Osteocyte (in vitro differentiated cells): ENCODE data around the gene RAX. TPM values are rescaled to one million over a fixed set of nuclear protein-coding genes. Genes with fewer than 3 reads are reported as not detected.

Experiments
- DNase-seq: peaks from one replicate; pipeline ENCODE4 v3.0.0; 2021; ENCODE audit warnings: mixed read lengths; ENCODE audit not compliant: unreplicated experiment; ENCODE audit errors: extremely low spot score
- H3K27ac Mint-ChIP-seq: one replicate; pipeline ENCODE4 v1.8.0; 2021; ENCODE audit warnings: mild to moderate bottlenecking, mixed read lengths; ENCODE audit not compliant: unreplicated experiment
- H3K27me3 Mint-ChIP-seq: one replicate; pipeline ENCODE4 v1.8.0; 2021; ENCODE audit warnings: mixed read lengths; ENCODE audit not compliant: unreplicated experiment
- H3K36me3 Mint-ChIP-seq: one replicate; pipeline ENCODE4 v1.8.0; 2021; ENCODE audit warnings: mixed read lengths; ENCODE audit not compliant: unreplicated experiment
- H3K4me1 Mint-ChIP-seq: one replicate; pipeline ENCODE4 v1.8.0; 2021; ENCODE audit warnings: mixed read lengths; ENCODE audit not compliant: unreplicated experiment
- H3K4me3 Mint-ChIP-seq: one replicate; pipeline ENCODE4 v1.8.0; 2021; ENCODE audit warnings: mild to moderate bottlenecking, moderate library complexity, mixed read lengths; ENCODE audit not compliant: unreplicated experiment
- H3K9me3 Mint-ChIP-seq: one replicate; pipeline ENCODE4 v1.8.0; 2021; ENCODE audit warnings: mixed read lengths; ENCODE audit not compliant: unreplicated experiment
- total RNA-seq: library from RNA; stranded (reverse); gene quantifications from 2 replicates; pipeline ENCODE4 v1.2.1, GENCODE V29; 2021
- TF ChIP-seq, protein P1 (sequence below): fragments of 200-600 bp; sonication (generic); IDR thresholded peaks from 2 replicates; pipeline ENCODE4 v1.5.0; 2021; ENCODE audit warnings: antibody characterized with exemption, mild to moderate bottlenecking, moderate library complexity

The RAX gene
- total RNA-seq, 1 donor from 2014 or later, result not detected

DNA sequence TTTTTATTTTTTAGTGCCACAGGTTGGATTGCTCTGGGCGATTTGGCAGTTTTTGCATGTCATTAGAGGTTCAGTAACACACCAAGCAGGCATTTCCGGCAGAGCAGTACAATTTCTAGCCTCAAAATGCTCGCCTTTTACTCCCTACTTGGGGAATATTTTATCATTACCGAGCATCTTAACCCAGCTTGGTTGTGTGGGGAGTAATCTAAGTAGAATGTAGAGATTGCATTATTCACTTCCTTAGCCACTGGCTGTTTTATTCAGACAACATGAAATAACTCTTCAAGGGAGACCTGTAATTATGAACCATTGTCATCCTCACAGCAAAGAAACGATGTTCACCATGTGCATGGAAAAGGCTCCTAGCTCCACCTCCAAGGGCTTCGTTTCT lies 40.2 kb downstream of the RAX start:
- no peaks in the 10 kb centered on the region for H3K9me3 Mint-ChIP-seq
- H3K4me1 Mint-ChIP-seq, result no peaks in the 10 kb centered on the region
- DNase-seq, result no peak
- H3K4me3 Mint-ChIP-seq, result no peak overlapping the region
- peaks cover 68% of the 10 kb centered on the region for H3K27me3 Mint-ChIP-seq
- H3K27ac Mint-ChIP-seq, result no peak overlapping the region
- H3K36me3 Mint-ChIP-seq, result peaks cover 2% of the 10 kb centered on the region
- TF ChIP-seq, protein P1, sequence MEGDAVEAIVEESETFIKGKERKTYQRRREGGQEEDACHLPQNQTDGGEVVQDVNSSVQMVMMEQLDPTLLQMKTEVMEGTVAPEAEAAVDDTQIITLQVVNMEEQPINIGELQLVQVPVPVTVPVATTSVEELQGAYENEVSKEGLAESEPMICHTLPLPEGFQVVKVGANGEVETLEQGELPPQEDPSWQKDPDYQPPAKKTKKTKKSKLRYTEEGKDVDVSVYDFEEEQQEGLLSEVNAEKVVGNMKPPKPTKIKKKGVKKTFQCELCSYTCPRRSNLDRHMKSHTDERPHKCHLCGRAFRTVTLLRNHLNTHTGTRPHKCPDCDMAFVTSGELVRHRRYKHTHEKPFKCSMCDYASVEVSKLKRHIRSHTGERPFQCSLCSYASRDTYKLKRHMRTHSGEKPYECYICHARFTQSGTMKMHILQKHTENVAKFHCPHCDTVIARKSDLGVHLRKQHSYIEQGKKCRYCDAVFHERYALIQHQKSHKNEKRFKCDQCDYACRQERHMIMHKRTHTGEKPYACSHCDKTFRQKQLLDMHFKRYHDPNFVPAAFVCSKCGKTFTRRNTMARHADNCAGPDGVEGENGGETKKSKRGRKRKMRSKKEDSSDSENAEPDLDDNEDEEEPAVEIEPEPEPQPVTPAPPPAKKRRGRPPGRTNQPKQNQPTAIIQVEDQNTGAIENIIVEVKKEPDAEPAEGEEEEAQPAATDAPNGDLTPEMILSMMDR, result no peak

DNA sequence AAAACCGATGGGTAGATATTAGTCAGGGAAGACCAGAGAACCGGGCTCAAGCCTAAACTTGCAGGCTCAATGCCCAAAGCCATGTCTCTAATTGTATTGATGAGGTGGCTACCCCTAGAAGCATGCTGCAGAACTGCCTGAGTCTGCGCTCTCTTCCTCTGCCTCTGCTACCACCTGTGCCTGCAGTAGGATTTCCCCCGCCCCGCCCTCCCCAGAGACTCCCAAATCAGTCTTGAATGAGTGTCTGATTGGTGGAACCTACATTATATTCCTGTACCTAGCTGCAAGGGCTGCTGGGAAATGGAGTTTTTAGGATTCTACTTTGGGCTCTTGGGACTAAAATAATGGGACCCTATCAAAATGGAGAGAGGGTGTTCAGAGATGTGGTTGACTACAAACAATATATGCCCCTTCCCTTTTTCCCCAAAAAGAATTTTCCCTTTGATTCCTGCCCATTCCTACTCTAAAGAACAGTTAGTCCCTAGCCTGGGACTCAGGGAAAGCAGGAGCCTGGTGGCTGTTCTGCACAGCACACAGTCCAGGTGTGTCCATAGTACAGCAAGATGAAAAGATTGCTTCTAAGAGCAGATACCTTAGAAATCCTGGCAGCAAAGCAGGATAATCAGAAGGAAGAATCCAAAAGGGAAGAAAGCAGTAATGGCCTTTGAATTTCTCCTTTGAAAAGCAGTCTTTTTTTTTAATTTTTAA lies 40.8 kb downstream of the RAX start:
- no peaks in the 10 kb centered on the region for H3K9me3 Mint-ChIP-seq
- no peak overlapping the region for H3K4me3 Mint-ChIP-seq
- peaks cover 2% of the 10 kb centered on the region for H3K36me3 Mint-ChIP-seq
- no peak for DNase-seq
- H3K27me3 Mint-ChIP-seq, result peaks cover 68% of the 10 kb centered on the region
- H3K27ac Mint-ChIP-seq, result no peak overlapping the region
- H3K4me1 Mint-ChIP-seq, result no peaks in the 10 kb centered on the region
- TF ChIP-seq, protein P1, result no peak

DNA sequence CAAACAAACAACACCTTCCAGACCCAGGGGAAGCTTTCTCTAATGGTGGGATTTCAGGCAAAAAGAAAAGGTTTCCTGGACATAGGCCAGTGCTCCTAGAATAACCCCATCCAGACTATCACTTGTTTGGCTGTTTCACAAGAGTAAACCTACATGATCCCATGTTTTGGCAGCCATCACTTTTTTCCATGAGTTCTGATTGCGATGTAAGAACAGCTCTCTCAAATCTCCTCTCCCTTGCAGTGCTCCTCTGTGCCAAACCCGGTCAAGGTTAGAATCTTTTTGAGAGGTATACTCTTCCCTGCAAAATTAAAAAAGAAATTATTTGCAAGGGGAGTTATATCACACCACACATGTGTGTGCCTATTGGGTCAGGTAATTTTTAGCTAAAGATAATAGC lies 41.4 kb downstream of the RAX start:
- DNase-seq, result no peak
- Mint-ChIP-seq H3K4me1 (no peaks in the 10 kb centered on the region), H3K9me3 (no peaks in the 10 kb centered on the region), H3K27me3 (peaks cover 70% of the 10 kb centered on the region), H3K36me3 (peaks cover 2% of the 10 kb centered on the region), H3K27ac (no peak overlapping the region), H3K4me3 (no peak overlapping the region)
- TF ChIP-seq, protein P1, result no peak

DNA sequence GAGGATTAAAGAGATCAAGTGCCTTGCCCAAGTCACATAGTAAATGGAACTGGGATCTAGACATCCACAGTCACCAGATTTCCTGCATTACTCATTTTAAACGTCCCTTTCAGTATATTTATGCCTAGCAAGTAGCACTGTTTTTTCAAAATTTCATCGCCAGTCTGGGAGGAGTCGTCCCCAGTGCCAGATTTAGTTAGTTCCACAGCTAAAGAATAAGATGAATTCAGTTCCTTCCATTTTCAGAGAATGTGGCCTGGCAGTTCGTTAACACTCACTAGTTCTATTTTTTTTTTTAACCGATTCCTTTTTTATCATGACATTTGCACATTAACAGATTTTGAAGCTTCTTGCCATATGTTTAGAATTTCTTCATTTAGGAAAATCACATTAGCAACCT lies 42.1 kb downstream of the RAX start:
- DNase-seq, result no peak
- H3K4me3 Mint-ChIP-seq, result no peak overlapping the region
- no peak overlapping the region for H3K27ac Mint-ChIP-seq
- H3K4me1 Mint-ChIP-seq, result no peaks in the 10 kb centered on the region
- TF ChIP-seq, protein P1, result no peak
- peaks cover 2% of the 10 kb centered on the region for H3K36me3 Mint-ChIP-seq
- peaks cover 69% of the 10 kb centered on the region for H3K27me3 Mint-ChIP-seq
- no peaks in the 10 kb centered on the region for H3K9me3 Mint-ChIP-seq

DNA sequence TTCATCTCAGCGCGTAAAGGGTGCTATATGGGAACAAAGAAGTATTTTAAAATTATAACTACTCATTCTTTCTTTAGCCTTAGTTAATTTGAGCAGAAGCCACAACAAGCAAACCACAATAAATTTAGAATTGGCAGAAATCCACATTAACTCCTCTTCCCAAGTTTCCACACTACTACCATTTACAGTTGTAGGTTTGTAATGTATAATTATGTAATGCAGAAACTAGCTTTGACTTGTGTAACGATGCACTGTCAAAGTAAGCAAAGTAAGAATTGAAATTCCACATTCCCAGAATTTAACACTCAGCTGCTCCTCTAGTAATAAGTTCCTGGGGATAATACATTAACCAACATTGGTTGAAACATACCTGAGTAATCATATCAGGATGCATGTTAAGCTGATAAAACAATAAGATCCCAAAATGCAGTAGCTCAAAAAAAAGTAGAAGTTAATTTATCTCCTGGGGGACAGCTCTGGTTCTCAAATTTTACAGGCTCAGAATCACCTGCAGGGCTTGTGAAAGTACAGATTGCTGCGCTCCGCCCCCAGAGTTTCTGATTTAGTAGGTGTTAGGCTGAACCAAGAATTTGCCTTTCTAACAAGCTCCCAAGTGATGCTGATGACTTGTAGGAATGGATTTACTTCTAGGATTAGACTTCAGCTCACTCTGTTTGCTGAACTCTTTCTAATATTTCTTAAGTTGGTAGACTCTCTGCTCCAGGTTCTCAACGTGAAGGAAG lies 43.4 kb downstream of the RAX start:
- no peak for DNase-seq
- no peak overlapping the region for H3K4me3 Mint-ChIP-seq
- TF ChIP-seq, protein P1, result no peak
- H3K9me3 Mint-ChIP-seq, result no peaks in the 10 kb centered on the region
- H3K4me1 Mint-ChIP-seq, result no peaks in the 10 kb centered on the region
- no peaks in the 10 kb centered on the region for H3K36me3 Mint-ChIP-seq
- no peak overlapping the region for H3K27ac Mint-ChIP-seq
- H3K27me3 Mint-ChIP-seq, result peaks cover 74% of the 10 kb centered on the region
